BLaER1 (cell line): ENCODE results near the gene CBL.

Experiments
- H3K27ac ChIP-seq: shearing (Covaris generic); formaldehyde crosslinking; 2 replicates; pipeline ENCODE4 v1.8.1; 2022
- H3K27me3 ChIP-seq: shearing (Covaris generic); formaldehyde crosslinking; 2 replicates; pipeline ENCODE4 v1.8.1; 2022
- H3K36me3 ChIP-seq: shearing (Covaris generic); formaldehyde crosslinking; 2 replicates; pipeline ENCODE4 v1.8.1; 2022
- H3K4me1 ChIP-seq: shearing (Covaris generic); formaldehyde crosslinking; 2 replicates; pipeline ENCODE4 v1.8.1; 2022
- H3K4me2 ChIP-seq: shearing (Covaris generic); formaldehyde crosslinking; 2 replicates; pipeline ENCODE4 v1.8.1; 2022
- H3K4me3 ChIP-seq: shearing (Covaris generic); formaldehyde crosslinking; 2 replicates; pipeline ENCODE4 v1.8.1; 2022
- H3K9ac ChIP-seq: shearing (Covaris generic); formaldehyde crosslinking; 2 replicates; pipeline ENCODE4 v1.8.1; 2022
- H3K9me3 ChIP-seq: shearing (Covaris generic); formaldehyde crosslinking; 2 replicates; pipeline ENCODE4 v1.8.1; 2022
- H4K20me1 ChIP-seq: shearing (Covaris generic); formaldehyde crosslinking; 2 replicates; pipeline ENCODE4 v1.8.1; 2022
- Cebpa-rat ChIP-seq: shearing (Covaris generic); IDR thresholded peaks from 2 replicates; pipeline ENCODE4 v1.8.1; 2022

Gene CBL

DNA sequence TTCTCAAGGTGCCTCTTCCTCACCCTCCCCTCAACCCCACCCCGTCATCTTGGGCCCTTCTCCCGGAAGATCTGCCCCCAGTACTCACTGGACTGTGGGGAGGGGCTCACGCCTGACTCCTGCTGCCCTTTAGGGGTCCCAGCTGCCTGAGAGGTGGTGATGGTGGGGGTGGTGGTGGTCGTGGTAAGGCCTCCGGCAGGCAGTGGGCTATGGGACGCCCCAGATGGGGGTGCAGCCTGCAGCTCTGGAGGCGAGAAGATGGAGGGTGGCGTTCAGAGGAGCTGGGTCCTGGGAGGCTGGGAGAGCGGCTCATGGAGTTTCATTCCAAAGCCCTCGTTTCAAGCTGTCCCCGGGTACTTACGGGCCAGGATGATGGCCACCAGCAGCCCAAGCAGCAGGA lies 139.5 kb downstream of the CBL start:
- H3K4me3 ChIP-seq, result no peak overlapping the region
- H3K9me3 ChIP-seq, result no peaks in the 10 kb centered on the region
- H3K4me2 ChIP-seq, result no peak overlapping the region
- H3K27ac ChIP-seq, result no peak overlapping the region
- TF ChIP-seq Cebpa-rat, result no peak
- H3K27me3 ChIP-seq, result peaks cover 19% of the 10 kb centered on the region
- H3K9ac ChIP-seq, result no peak overlapping the region
- H4K20me1 ChIP-seq, result no peaks in the 10 kb centered on the region
- peaks cover 17% of the 10 kb centered on the region for H3K4me1 ChIP-seq
- H3K36me3 ChIP-seq, result no peaks in the 10 kb centered on the region

GRCh38 chr11:119346605-119347004 lies 140.5 kb downstream of the CBL start, which contains the start of gene MFRP:
TSS of gene MFRP (minus strand) at chr11:119346705. CDS start at chr11:119346513, 192 bp downstream.
- Histone ChIP-seq H3K9ac (no peak within 1 kb of the TSS), H3K36me3 (no peaks in the 10 kb centered on the region), H4K20me1 (no peaks in the 10 kb centered on the region), H3K4me1 (peaks cover 8% of the 10 kb centered on the region), H3K4me3 (no peak within 1 kb of the TSS), H3K27ac (no peak within 1 kb of the TSS), H3K9me3 (no peaks in the 10 kb centered on the region), H3K4me2 (no peak within 1 kb of the TSS), H3K27me3 (peaks cover 10% of the 10 kb centered on the region; the same call in 1 of the 2 replicates)
- no peak for TF ChIP-seq Cebpa-rat

- no peak overlapping the region for H3K4me2 ChIP-seq
- no peaks in the 10 kb centered on the region for H3K36me3 ChIP-seq
- no peak for TF ChIP-seq Cebpa-rat
- H3K27ac ChIP-seq, result no peak overlapping the region
- no peaks in the 10 kb centered on the region for H4K20me1 ChIP-seq
- no peak overlapping the region for H3K9ac ChIP-seq
- H3K4me1 ChIP-seq, result peaks cover 2% of the 10 kb centered on the region
- H3K27me3 ChIP-seq, result peaks cover 5% of the 10 kb centered on the region; the same call in 1 of the 2 replicates
- no peaks in the 10 kb centered on the region for H3K9me3 ChIP-seq
- H3K4me3 ChIP-seq, result no peak overlapping the region
Observed at GRCh38 chr11:119347242-119347641, 141.1 kb downstream of the CBL start.

- no peak for TF ChIP-seq Cebpa-rat
Observed at GRCh38 chr11:119347940-119348605, 141.9 kb downstream of the CBL start.

GRCh38 chr11:119350302-119350701 lies 144.2 kb downstream of the CBL start:
- Histone ChIP-seq H3K9me3 (no peaks in the 10 kb centered on the region), H3K4me3 (no peak overlapping the region), H3K4me1 (peaks cover 7% of the 10 kb centered on the region), H3K27ac (no peak overlapping the region), H4K20me1 (no peaks in the 10 kb centered on the region), H3K9ac (no peak overlapping the region), H3K36me3 (no peaks in the 10 kb centered on the region), H3K4me2 (no peak overlapping the region), H3K27me3 (no peaks in the 10 kb centered on the region)
- TF ChIP-seq Cebpa-rat, result no peak

More at GRCh38 chr11:119347940-119348605, 141.9 kb downstream of the CBL start:
- H3K4me1 ChIP-seq, result peaks cover 5% of the 10 kb centered on the region
- no peaks in the 10 kb centered on the region for H3K9me3 ChIP-seq
- H4K20me1 ChIP-seq, result no peaks in the 10 kb centered on the region
- H3K9ac ChIP-seq, result no peak overlapping the region
- no peak overlapping the region for H3K27ac ChIP-seq
- no peaks in the 10 kb centered on the region for H3K36me3 ChIP-seq
- no peaks in the 10 kb centered on the region for H3K27me3 ChIP-seq
- H3K4me3 ChIP-seq, result no peak overlapping the region
- H3K4me2 ChIP-seq, result no peak overlapping the region

DNA sequence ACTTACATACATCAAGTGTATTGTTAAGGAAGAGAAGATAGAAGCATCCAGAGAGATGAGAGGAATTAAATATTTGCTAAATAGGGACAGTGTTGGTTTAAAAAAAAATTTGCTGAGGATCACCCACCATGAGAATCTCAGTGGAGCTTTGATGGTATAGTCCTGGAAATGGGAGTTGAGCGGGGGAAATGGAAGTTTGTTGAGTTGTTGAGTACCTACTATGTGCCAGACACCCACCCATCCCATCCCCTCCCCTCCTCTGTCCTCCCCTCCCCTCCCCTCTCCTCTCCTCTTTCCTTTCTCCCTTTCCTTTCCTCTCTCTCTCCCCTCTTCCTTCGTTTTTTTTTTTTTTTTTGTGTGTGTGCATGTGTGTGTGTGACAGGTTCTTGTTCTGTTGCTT lies 145.1 kb downstream of the CBL start:
- Histone ChIP-seq H3K27ac (no peak overlapping the region), H3K4me3 (no peak overlapping the region), H3K9me3 (no peaks in the 10 kb centered on the region), H4K20me1 (no peaks in the 10 kb centered on the region), H3K27me3 (no peaks in the 10 kb centered on the region), H3K4me1 (peaks cover 7% of the 10 kb centered on the region), H3K4me2 (no peak overlapping the region), H3K36me3 (no peaks in the 10 kb centered on the region), H3K9ac (no peak overlapping the region)
- TF ChIP-seq Cebpa-rat, result no peak

GRCh38 chr11:119352857-119353260 lies 146.7 kb downstream of the CBL start:
- Histone ChIP-seq H3K9ac (no peak overlapping the region), H3K36me3 (0 out of 2 replicates have a peak, but pooled peaks cover 4% of the 10 kb centered on the region), H3K4me1 (peaks cover 10% of the 10 kb centered on the region), H3K4me3 (no peak overlapping the region), H4K20me1 (no peaks in the 10 kb centered on the region), H3K27me3 (no peaks in the 10 kb centered on the region), H3K4me2 (no peak overlapping the region), H3K9me3 (no peaks in the 10 kb centered on the region), H3K27ac (no peak overlapping the region)
- no peak for TF ChIP-seq Cebpa-rat

GRCh38 chr11:119355091-119355843 lies 149.1 kb downstream of the CBL start:
- H3K4me2 ChIP-seq, result no peak overlapping the region

GRCh38 chr11:119356349-119357031 lies 150.4 kb downstream of the CBL start:
- Histone ChIP-seq H4K20me1 (no peaks in the 10 kb centered on the region), H3K27me3 (no peaks in the 10 kb centered on the region), H3K9ac (peak overlapping the region; percentile 51), H3K27ac (no peak overlapping the region), H3K9me3 (no peaks in the 10 kb centered on the region), H3K36me3 (peaks cover 17% of the 10 kb centered on the region), H3K4me2 (peak overlapping the region; percentile 88), H3K4me1 (peaks cover 42% of the 10 kb centered on the region), H3K4me3 (peak overlapping the region; percentile 65)
- TF ChIP-seq Cebpa-rat, result no peak

More at GRCh38 chr11:119355091-119355843, 149.1 kb downstream of the CBL start:
- no peak for TF ChIP-seq Cebpa-rat
- Histone ChIP-seq H3K4me1 (peaks cover 30% of the 10 kb centered on the region), H3K4me3 (no peak overlapping the region), H3K36me3 (peaks cover 17% of the 10 kb centered on the region), H3K9me3 (no peaks in the 10 kb centered on the region), H3K27me3 (no peaks in the 10 kb centered on the region), H3K27ac (no peak overlapping the region), H3K9ac (no peak overlapping the region), H4K20me1 (no peaks in the 10 kb centered on the region)
